ENCODE measurements around the gene SLC4A4.

SLC4A4 gene

GRCh38 chr4:71497078-71497477, 158.3 kb downstream of the SLC4A4 start:
- no peak for TF ChIP-seq CTCF (IDR thresholded peaks at IDR 0.05)

GRCh38 chr4:71498002-71498401, 159.2 kb downstream of the SLC4A4 start:
- no peak for TF ChIP-seq CTCF (IDR thresholded peaks at IDR 0.05)

GRCh38 chr4:71498625-71499024, 159.8 kb downstream of the SLC4A4 start:
- no peak for TF ChIP-seq CTCF (IDR thresholded peaks at IDR 0.05)

GRCh38 chr4:71501992-71502391, 163.2 kb downstream of the SLC4A4 start:
- TF ChIP-seq CTCF (IDR thresholded peaks at IDR 0.05): no peak

GRCh38 chr4:71518283-71518989, 179.6 kb downstream of the SLC4A4 start:
- no peak for TF ChIP-seq CTCF (IDR thresholded peaks at IDR 0.05)

GRCh38 chr4:71520308-71520707, 181.5 kb downstream of the SLC4A4 start:
- no peak for TF ChIP-seq CTCF (IDR thresholded peaks at IDR 0.05)

GRCh38 chr4:71520850-71521249, 182.0 kb downstream of the SLC4A4 start:
- TF ChIP-seq CTCF (IDR thresholded peaks at IDR 0.05): no peak

- TF ChIP-seq CTCF (IDR thresholded peaks at IDR 0.05): no peak
Measured at GRCh38 chr4:71524756-71525155, 185.9 kb downstream of the SLC4A4 start.

All from LNCAP (cell line).